Adrenal gland (tissue), 12 donors: ENCODE results near the gene ABCC5. TPM values are rescaled to one million over a fixed set of nuclear protein-coding genes. Genes with fewer than 3 reads are reported as not detected.

ENCODE experiments used
- DNase-seq, 7 donors: peaks; one replicate each; pipeline ENCODE4 v3.0.0-alpha.2; 2019 to 2020
- H3K27ac ChIP-seq, 5 donors: fragments of 200-600 bp; sonication (generic) in 4 of 5; 1 replicate in 3 of 5; 2 replicates in 2 of 5; pipeline versions ENCODE4 v1.5.1 to v1.8.0; 2016 to 2020; ENCODE audit warnings: mild to moderate bottlenecking in 1 of 5
- H3K27me3 ChIP-seq: fragments of 200-600 bp; 2 replicates; pipeline ENCODE4 v1.8.0; 2021
- H3K36me3 ChIP-seq, 2 donors: fragments of 200-600 bp; replicated peaks in 1 of 2; 1 replicate in 1 of 2; 2 replicates in 1 of 2; pipeline versions ENCODE4 v1.5.1 to v1.8.0; 2018 to 2022
- H3K4me1 ChIP-seq, 2 donors: fragments of 200-600 bp; replicated peaks in 1 of 2; 1 replicate in 1 of 2; 2 replicates in 1 of 2; pipeline versions ENCODE4 v1.5.1 to v1.8.0; 2018 to 2021
- H3K4me3 ChIP-seq, 4 donors: fragments of 200-600 bp; sonication (generic) in 3 of 4; one replicate each; pipeline ENCODE4 v1.5.1; 2016 to 2018
- H3K9me3 ChIP-seq, 3 donors: fragments of 200-600 bp; sonication (generic) in 1 of 3; replicated peaks in 1 of 3; 1 replicate in 2 of 3; 2 replicates in 1 of 3; pipeline versions ENCODE4 v1.5.1 to v1.8.0; 2016 to 2021
- CTCF ChIP-seq, 6 experiments: fragments of 450-650 bp in 4 of 6; fragments of 200-600 bp in 2 of 6; sonication (generic) in 1 of 6; IDR thresholded peaks; 1 replicate in 5 of 6; 2 replicates in 1 of 6; pipeline versions ENCODE4 v1.5.1 to v1.8.0; 2016 to 2021; ENCODE audit warnings: antibody characterized with exemption in 6 of 6, mild to moderate bottlenecking in 2 of 6, moderate library complexity in 1 of 6
- POLR2A ChIP-seq, 2 donors: fragments of 450-650 bp; IDR thresholded peaks; one replicate each; pipeline ENCODE4 v1.6.1; 2017; ENCODE audit warnings: antibody characterized with exemption in 2 of 2, mild to moderate bottlenecking in 2 of 2, moderate library complexity in 1 of 2
- WGBS, 4 donors: extraction: QIAGEN DNeasy Blood & Tissue Kit in 2 of 4; methylation state at CpG; one replicate each; pipeline versions ENCODE4 v1.1.5 to v1.1.7; 2013 to 2017; 5-methylcytosine and 5-hydroxymethylcytosine counted together
- intact Hi-C, 2 donors: fragments of 100-400 bp; cut with DNase I; formaldehyde crosslinking; loops; one replicate each; pipeline versions ENCODE4 v1.14.1 to v1.15.0; 2022 to 2023
- polyA plus RNA-seq, 3 donors: library from polyadenylated mRNA; stranded (reverse); fragments of 200-250 nt in 2 of 3; fragments of 350-450 nt in 1 of 3; fragmentation: Illumina TruSeq in 1 of 3; extraction: RNeasy Lipid Tissue Mini Kit (QIAGEN cat#74804) in 1 of 3; gene quantifications; one replicate each; pipeline ENCODE4 v1.2.3, GENCODE V29; 2013 to 2014
- total RNA-seq, 9 donors: library from RNA; depleted of rRNA in 4 of 9; stranded (reverse); fragments of >200 nt in 4 of 9; fragments of 120-200 nt in 1 of 9; fragmentation: NEBNext Ultra II Directional in 1 of 9; extraction: Animal tissue kit (Norgen Biotek cat#: 25700) in 1 of 9; gene quantifications; one replicate each; pipeline versions ENCODE4 v1.1.0 to v1.2.4, GENCODE V29; 2013 to 2023
- donor health status: healthy with polysubstance abuse.
- donor health status: Bipolar disorder and iron deficiency.
- donor health status: DM: yes; HTN: yes; CAD: no.
- donor health status: DM: no; HTN: no; CAD: no.
- donor health status: DM: no; HTN: no; CAD: no.
- donor health status: DM: yes; HTN: yes; CAD: no.

ABCC5 gene
- total and polyA plus RNA-seq, 12 donors = 11.4 to 53.9 (median 25.0) TPM

GRCh38 chr3:184022323-184022722 is 4.6 kb upstream of the ABCC5 start:
- Histone ChIP-seq H3K9me3 (no peaks in the 10 kb centered on the region), H3K27ac (no peak overlapping the region), H3K36me3 (no peaks in the 10 kb centered on the region), H3K4me1 (no peaks in the 10 kb centered on the region), H3K27me3 (no peaks in the 10 kb centered on the region), H3K4me3 (no peak overlapping the region)
- WGBS, 4 donors = 56 to 72% (median 63%) methylated on average over 7 of the region's 7 CpGs
- TF ChIP-seq POLR2A (IDR thresholded peaks at IDR 0.05) (no peak), CTCF (IDR thresholded peaks at IDR 0.05) (no peak)
- intact Hi-C loops = no loop called here
- no peak for DNase-seq

- Histone ChIP-seq H3K9me3 (no peaks in the 10 kb centered on the region), H3K4me3 (peak overlapping the region in 2 of 4 donors; percentile 87), H3K27ac (peak overlapping the region; percentile 51 to 93 (median 69)), H3K4me1 (peaks cover 14 to 28% of the 10 kb centered on the region in 2 donors), H3K36me3 (peaks cover 0 to 6% of the 10 kb centered on the region in 2 donors), H3K27me3 (no peaks in the 10 kb centered on the region)
- intact Hi-C loops = loop anchor here (5.0 to 10.0 kb wide), 2 partner anchors 116 kb away; partner anchors contain the start of gene EIF2B5 (in 1 of the 2)
- WGBS, 4 donors = 83 to 89% (median 87%) methylated on average over 21 of the region's 21 CpGs
- TF ChIP-seq POLR2A (IDR thresholded peaks at IDR 0.05) = no peak
- TF ChIP-seq CTCF (IDR thresholded peaks at IDR 0.05) = no peak
- no peak for DNase-seq
These were observed 815 bp upstream of the ABCC5 start for GRCh38 chr3:184018424-184018973.

- Histone ChIP-seq H3K4me3 (peak overlapping the region; percentile 59 to 100 (median 87)), H3K4me1 (peaks cover 14 to 28% of the 10 kb centered on the region in 2 donors), H3K9me3 (no peaks in the 10 kb centered on the region), H3K27me3 (no peaks in the 10 kb centered on the region), H3K36me3 (peaks cover 0 to 9% of the 10 kb centered on the region in 2 donors), H3K27ac (peak overlapping the region in 4 of 5 donors; percentile 55 to 93 (median 76))
- DNase-seq = peak; percentile 34 to 74 (median 58)
- no peak for TF ChIP-seq POLR2A (IDR thresholded peaks at IDR 0.05)
- TF ChIP-seq CTCF (IDR thresholded peaks at IDR 0.05) = peak; percentile 62 to 98 (median 88)
- WGBS, 4 donors = 8 to 37% (median 19%) methylated on average over 14 to 57 of the region's 57 CpGs
- intact Hi-C loops = loop anchor here (5.0 to 10.0 kb wide), 2 partner anchors 115 to 118 kb away; partner anchors contain the start of gene EIF2B5 (in 1 of the 2)
These were observed 643 bp downstream of the ABCC5 start for GRCh38 chr3:184016811-184017671.

- Histone ChIP-seq H3K36me3 (peaks cover 0 to 9% of the 10 kb centered on the region in 2 donors), H3K4me1 (peaks cover 14 to 28% of the 10 kb centered on the region in 2 donors), H3K9me3 (no peaks in the 10 kb centered on the region), H3K4me3 (peak overlapping the region in 1 of 4 donors; percentile 87), H3K27ac (peak overlapping the region in 3 of 5 donors; percentile 49 to 93 (median 69)), H3K27me3 (no peaks in the 10 kb centered on the region)
- TF ChIP-seq POLR2A (IDR thresholded peaks at IDR 0.05) = no peak
- no peak for TF ChIP-seq CTCF (IDR thresholded peaks at IDR 0.05)
- DNase-seq = peak in 6 of 7 donors; percentile 27 to 63 (median 42)
- WGBS, 4 donors = 37 to 55% (median 41%) methylated on average over 5 of the region's 5 CpGs
- intact Hi-C loops = loop anchor here (5.0 to 10.0 kb wide), 2 partner anchors 114 to 119 kb away; partner anchors contain the start of gene EIF2B5 (in 1 of the 2)
These were observed 1.5 kb downstream of the ABCC5 start for GRCh38 chr3:184016169-184016570.
